ENCODE results near the gene FKTN.

DNA sequence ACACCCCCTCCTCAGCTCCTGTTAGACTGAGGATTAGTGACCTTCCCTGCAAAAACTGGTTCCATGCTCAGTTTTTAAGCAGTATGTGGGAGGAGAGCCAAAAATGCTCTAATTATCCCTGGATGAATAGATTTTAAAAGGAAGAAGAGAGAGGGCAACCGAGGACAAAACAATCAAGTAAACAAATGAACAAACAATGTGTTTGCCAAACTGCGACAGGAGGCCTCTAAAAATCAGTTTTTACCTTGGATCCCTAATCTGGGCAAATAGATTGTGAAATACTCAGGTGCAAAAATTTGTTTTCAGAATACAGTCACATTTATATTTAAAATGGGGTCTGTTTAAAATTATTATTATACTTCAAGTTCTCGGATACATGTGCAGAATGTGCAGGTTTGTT lies 112.8 kb downstream of the FKTN start:
- TF ChIP-seq POLR2A (IDR thresholded peaks at IDR 0.05; ENCODE audit: low read length) (no peak), GATA1 (IDR thresholded peaks at IDR 0.05; ENCODE audit: low read depth, low read length) (no peak)

Data from erythroblast (primary cell).